ENCODE measurements around the gene UBE2N.
"Not testable (repeated sequence)": the region's sequence is repeated elsewhere in the genome, so short reads cannot be mapped to it uniquely, and the experiment has no call there.

The UBE2N gene

GRCh38 chr12:93379326-93379980 is 62.3 kb downstream of the UBE2N start:
- no peak for DNase-seq

- DNase-seq, result no peak
Measured at GRCh38 chr12:93378998-93379325, 62.8 kb downstream of the UBE2N start.

- DNase-seq, result not testable (repeated sequence)
Measured at GRCh38 chr12:93378196-93378997, 63.4 kb downstream of the UBE2N start.

GRCh38 chr12:93377252-93378195 is 64.2 kb downstream of the UBE2N start, which contains the start of gene NUDT4:
Gene NUDT4, plus strand, starts transcription at chr12:93377925. Its CDS starts 398 bp downstream, at chr12:93378323.
- peak in 1 of 2 experiments; percentile 71 for DNase-seq

GRCh38 chr12:93376436-93377251 is 65.1 kb downstream of the UBE2N start:
- no peak for DNase-seq

GRCh38 chr12:93375906-93376305 is 65.8 kb downstream of the UBE2N start:
- DNase-seq, result no peak

- no peak for DNase-seq
Measured at GRCh38 chr12:93373961-93374656, 67.6 kb downstream of the UBE2N start.

- DNase-seq, result no peak
Measured at GRCh38 chr12:93370947-93371346, 70.8 kb downstream of the UBE2N start.

- no peak for DNase-seq
Measured at GRCh38 chr12:93369505-93369904, 72.2 kb downstream of the UBE2N start.

GRCh38 chr12:93368766-93369165 is 73.0 kb downstream of the UBE2N start:
- DNase-seq, result no peak

- DNase-seq, result no peak
Measured at GRCh38 chr12:93366422-93366821, 75.3 kb downstream of the UBE2N start.

- no peak for DNase-seq
Measured at GRCh38 chr12:93365616-93366405, 75.9 kb downstream of the UBE2N start.

- DNase-seq, result no peak
Measured at GRCh38 chr12:93363841-93364297, 77.9 kb downstream of the UBE2N start.

GRCh38 chr12:93361151-93361919 is 80.4 kb downstream of the UBE2N start:
- no peak for DNase-seq

- DNase-seq, result no peak
Measured at GRCh38 chr12:93360688-93361087, 81.1 kb downstream of the UBE2N start.

- no peak for DNase-seq
Measured at GRCh38 chr12:93358821-93359220, 82.9 kb downstream of the UBE2N start.

- DNase-seq, result no peak
Measured at GRCh38 chr12:93358058-93358457, 83.7 kb downstream of the UBE2N start.

- no peak for DNase-seq
Measured at GRCh38 chr12:93356214-93356613, 85.5 kb downstream of the UBE2N start.

All from cerebellar nuclear complex (tissue), 1 donor.